RPMI8226 (cell line): ENCODE results near the gene MMP14.
"Not testable (repeated sequence)": the region's sequence is repeated elsewhere in the genome, so short reads cannot be mapped to it uniquely, and the experiment has no call there.

Experiments used
- DNase-seq: peaks from one replicate; pipeline ENCODE4 v3.0.0-alpha.2; 2015

MMP14 gene

GRCh38 chr14:22842211-22843122 lies 6.1 kb downstream of the MMP14 start:
- no peak for DNase-seq

DNA sequence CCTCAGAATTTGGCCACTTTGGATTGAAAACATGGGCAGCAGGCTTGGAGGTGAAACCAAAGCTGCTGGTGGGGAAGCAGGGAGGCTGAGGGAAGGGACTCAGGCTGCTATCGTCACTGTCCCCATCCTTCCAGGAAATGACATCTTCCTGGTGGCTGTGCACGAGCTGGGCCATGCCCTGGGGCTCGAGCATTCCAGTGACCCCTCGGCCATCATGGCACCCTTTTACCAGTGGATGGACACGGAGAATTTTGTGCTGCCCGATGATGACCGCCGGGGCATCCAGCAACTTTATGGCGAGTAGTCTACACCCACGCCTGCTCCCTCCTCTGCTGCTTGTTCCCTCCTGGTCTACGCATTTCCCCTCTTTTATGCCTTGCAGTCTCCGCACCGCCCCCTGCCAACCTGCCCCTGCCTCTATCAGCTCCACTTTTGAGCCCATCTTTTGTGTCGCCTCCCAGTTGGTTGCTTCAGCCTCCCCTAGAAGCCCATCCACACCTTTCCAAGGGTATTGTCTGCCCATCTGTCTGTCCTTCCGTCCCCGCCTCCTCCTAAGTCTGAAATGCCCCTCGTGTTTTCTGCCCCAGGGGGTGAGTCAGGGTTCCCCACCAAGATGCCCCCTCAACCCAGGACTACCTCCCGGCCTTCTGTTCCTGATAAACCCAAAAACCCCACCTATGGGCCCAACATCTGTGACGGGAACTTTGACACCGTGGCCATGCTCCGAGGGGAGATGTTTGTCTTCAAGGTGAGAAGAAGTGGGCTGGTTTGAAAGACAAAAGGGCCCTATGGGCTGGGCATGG lies 6.9 kb downstream of the MMP14 start:
- no peak for DNase-seq

DNA sequence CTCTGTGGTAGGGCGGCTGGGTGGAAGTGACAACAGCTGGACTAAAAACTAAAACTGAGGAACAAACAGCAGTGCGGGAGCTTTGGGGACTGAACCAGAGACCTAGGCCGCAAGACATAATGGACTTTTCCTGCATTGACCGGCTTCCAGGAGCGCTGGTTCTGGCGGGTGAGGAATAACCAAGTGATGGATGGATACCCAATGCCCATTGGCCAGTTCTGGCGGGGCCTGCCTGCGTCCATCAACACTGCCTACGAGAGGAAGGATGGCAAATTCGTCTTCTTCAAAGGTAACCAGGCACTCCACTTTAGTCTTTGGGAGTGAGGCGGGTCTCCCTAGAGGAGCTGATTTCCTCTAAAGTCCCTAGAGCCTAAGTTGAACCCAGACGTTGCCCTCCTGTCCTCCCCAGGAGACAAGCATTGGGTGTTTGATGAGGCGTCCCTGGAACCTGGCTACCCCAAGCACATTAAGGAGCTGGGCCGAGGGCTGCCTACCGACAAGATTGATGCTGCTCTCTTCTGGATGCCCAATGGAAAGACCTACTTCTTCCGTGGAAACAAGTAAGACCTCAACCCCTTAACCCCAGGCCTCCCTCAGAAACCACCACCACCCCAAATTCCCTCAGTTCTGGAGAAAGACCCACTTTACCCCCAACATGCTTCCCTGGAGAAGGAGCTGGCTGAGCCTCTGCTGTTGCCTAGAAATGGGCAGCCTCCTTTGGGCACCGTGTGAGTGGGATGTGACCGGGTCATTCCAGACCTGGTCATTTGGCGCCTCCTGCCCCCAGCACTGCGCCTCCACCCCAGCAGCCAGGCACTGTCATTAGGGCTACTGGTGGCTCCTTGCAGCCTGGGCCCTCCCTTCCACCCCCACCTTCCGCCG lies 8.1 kb downstream of the MMP14 start:
- no peak for DNase-seq

GRCh38 chr14:22845103-22845394 lies 8.7 kb downstream of the MMP14 start:
- no peak for DNase-seq

DNA sequence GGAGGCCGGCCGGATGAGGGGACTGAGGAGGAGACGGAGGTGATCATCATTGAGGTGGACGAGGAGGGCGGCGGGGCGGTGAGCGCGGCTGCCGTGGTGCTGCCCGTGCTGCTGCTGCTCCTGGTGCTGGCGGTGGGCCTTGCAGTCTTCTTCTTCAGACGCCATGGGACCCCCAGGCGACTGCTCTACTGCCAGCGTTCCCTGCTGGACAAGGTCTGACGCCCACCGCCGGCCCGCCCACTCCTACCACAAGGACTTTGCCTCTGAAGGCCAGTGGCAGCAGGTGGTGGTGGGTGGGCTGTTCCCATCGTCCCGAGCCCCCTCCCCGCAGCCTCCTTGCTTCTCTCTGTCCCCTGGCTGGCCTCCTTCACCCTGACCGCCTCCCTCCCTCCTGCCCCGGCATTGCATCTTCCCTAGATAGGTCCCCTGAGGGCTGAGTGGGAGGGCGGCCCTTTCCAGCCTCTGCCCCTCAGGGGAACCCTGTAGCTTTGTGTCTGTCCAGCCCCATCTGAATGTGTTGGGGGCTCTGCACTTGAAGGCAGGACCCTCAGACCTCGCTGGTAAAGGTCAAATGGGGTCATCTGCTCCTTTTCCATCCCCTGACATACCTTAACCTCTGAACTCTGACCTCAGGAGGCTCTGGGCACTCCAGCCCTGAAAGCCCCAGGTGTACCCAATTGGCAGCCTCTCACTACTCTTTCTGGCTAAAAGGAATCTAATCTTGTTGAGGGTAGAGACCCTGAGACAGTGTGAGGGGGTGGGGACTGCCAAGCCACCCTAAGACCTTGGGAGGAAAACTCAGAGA lies 9.6 kb downstream of the MMP14 start:
- DNase-seq = no peak

GRCh38 chr14:22846811-22847307 lies 10.5 kb downstream of the MMP14 start:
- no peak for DNase-seq

DNA sequence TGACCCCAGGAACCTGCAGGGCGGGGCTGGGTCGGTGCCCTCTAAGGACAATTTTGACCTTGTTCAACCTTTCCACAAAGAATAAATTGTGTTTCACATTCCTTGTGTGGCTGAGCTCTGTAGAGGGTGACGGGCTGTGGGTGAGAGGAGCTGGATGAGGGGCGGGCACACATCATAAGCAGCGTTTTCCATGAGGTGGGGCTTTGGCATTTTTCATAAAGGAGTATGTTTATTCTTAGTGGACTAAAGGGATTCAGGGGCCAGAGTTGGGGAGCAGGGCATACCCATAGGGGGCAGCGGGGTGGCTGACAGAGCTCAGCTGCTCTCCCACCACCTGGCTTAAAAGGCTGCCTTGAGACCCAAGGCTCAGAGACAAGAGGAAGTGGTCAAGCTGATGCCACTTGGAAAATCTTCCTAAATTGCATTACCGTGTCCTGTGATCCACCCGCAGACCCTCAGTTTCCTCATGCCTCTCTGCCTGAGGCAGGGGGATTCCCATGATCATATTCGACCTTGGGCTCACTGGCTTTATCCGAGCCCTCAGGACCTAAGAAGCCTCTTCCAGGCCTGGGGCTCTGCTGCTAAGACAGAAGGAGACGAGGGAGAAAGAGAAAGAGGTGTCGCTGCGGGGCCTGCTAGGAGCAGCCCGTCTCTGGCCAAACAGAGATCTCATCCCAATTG lies 11.4 kb downstream of the MMP14 start:
- no peak for DNase-seq

DNA sequence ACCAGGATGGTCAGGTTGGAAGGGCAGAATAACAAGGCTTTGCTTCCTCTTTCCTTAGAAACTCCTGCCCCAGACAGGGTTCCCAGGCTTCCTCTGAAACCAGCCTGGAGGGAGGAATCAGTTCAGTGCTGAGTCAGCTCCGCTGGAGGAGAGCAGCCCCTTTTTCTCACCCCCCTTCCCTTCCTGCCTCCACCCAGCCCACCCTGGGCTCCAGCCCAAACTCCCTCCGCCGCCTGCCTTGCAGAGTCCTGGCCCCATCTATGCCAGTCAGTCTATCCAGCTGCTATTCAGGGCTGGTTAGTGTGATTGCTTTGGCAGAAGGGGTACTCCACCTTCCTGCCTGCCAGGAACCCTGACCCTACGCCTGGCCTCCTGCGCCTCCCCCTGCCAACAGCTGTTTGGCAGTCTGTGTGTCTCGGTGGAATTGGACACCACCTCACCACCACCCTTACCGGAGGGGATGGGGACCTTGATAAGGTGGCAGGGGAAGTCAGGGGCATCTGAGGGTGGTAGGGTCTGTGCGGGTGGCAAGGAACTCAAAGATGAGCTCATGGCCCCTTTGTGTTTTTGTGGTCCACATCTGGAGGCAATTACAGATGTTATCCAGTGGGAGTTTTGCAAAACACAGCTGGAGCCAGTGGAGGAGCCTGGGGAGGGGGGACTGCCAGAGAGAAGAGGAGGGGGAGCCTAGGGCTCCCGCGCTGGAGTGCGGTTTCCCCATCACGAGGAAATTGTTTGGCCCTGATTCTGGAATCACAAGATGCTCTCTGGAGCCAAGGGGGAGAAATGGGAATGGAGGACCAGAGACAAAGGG lies 12.2 kb downstream of the MMP14 start:
- DNase-seq = no peak

DNA sequence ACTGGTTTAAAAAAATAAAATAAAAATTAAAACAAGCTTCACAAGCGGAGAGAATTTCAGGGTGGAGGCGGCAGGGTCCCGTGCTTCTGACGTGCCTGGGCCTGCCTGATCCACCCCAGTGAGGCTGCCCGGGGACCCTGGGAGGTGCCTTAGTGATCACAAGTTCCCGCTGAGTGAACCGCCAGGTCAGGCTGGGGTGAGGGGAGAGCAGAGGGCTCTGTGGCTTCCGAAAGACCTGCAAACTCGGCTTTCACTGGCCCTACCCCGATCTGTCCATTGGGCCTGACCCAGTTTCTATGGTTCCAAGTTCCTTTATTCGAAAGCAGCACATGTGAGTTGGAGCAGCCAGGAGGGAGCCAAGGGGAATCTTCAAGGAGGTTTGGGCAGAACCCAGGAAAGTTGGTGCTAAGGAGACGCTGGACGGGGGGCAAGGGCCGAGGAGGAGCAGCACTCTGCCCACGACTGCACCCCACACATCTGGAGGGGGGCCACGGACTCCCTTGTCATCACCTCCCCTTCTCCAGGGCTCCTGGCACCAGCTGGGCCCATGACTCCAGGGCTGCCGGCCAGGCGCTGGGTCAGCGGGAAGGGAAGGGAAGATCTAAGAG lies 12.9 kb downstream of the MMP14 start:
- DNase-seq = no peak

DNA sequence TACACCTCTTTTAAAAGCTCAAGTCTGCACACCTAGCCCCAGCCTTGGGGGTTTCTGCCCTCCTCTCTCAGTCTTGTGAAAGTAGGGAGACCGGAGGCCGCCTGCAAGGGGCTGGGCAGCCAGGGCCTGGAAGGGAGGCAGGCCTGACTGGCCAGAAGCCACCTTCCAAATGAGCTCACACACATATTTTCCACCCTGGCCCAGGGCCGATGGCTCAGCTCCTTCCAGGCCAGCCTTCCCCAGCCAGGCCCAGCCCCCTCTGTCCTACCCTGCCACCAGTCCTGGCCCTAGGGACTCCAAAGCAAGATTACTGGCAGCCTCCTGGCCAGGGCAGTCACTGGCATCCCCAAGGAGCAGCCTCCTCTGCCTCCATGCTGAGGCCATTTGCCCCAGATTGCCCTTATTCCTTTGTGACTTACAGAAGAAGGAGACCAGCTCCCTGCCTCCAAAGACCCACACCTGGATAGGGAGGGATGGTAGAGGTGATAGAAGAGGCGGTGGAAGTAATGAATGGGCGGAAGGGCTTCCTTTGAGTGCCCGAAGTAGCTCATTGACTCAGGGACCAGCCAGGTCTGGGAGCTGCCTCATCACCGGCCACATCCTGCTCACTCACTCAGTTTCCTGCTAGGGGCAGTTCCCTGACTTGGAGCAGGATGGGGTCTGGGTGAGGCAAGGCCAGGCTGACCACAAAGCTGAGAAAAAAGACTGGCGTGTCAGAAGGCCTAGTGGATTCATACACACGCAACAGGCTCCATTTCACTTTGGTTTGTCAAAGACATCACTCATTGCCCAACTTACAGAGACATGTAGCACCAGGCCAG lies 14.8 kb downstream of the MMP14 start:
- DNase-seq = no peak

- not testable (repeated sequence) for DNase-seq
Observed at GRCh38 chr14:22852178-22852577, 15.8 kb downstream of the MMP14 start.

GRCh38 chr14:22852599-22852939 lies 16.2 kb downstream of the MMP14 start:
- no peak for DNase-seq

- DNase-seq = peak; percentile 71
Observed at GRCh38 chr14:22852940-22853767, 16.8 kb downstream of the MMP14 start.

DNA sequence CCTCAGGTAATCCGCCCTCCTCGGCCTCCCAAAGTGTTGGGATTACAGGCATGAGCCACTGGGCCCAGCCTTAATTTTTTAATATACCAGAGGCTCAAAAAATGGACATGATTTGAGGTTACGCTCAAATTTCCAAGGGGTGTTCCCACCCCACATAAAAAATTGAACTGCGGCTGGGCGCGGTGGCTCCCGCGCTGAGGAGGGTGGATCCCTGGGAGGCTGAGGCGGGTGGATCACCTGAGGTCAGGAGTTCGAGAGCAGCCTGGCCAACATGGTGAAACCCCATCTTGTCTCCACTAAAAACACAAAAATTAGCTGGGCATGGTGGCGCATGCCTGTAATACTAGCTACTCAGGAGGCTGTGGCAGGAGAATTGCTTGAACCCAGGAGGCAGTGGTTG lies 17.9 kb downstream of the MMP14 start:
- DNase-seq = not testable (repeated sequence)

DNA sequence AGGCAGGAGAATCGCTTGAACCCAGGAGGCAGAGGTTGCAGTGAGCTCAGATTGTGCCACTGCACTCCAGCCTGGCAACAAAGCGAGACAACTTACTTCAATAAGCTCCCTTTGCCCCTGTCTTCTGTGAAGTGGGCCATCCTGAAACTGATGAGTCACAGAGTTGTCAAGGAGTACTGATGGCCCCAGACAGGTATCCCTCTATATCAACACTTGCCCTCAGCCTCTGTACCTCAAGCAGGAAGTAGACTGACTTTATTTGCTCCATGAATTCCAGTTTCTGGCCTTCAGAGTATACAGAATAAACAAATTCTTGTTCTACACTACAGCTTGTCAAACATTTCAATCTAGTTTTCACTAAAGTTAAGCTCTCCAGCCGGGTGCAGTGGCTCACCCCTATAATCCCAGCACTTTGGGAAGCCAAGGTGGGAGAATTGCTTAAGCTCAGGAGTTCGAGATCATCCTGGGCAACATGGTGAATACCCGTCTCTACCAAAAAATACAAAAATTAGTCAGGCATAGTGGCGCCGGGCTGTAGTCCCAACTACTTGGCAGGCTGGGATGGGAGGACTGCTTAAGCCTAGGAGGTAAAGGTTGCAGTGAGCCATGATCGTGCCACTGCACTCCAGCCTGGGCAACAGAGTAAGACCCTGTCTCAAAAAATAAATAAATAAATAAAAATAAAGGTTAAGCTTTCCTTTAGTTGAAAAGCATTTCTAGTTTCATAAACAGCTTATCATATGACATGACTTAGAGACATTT lies 18.8 kb downstream of the MMP14 start:
- no peak for DNase-seq

- no peak for DNase-seq
Observed at GRCh38 chr14:22856428-22856827, 20.0 kb downstream of the MMP14 start.

- DNase-seq = not testable (repeated sequence)
Observed at GRCh38 chr14:22860377-22860776, 24.0 kb downstream of the MMP14 start.

DNA sequence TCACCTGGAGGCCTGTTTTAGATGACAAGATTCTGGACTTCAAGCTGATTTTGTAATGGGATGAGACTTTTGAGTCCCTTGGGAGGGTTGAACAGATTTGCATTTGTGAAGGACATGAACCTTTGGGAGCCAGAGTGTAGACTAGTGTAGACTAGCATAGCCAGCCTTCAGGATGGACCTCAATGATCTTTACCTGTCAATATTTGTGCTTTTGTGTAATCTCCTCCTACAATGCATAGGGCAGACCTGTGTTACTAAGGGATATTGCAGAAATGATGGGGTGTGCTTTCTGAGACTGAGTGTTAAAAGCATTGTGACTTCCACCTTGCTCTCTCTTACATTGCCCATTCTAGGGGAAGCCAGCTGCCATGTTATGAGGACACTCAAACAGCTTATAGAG lies 25.3 kb downstream of the MMP14 start:
- no peak for DNase-seq
